ENCODE data around the gene CEBPE.

The CEBPE gene

DNA sequence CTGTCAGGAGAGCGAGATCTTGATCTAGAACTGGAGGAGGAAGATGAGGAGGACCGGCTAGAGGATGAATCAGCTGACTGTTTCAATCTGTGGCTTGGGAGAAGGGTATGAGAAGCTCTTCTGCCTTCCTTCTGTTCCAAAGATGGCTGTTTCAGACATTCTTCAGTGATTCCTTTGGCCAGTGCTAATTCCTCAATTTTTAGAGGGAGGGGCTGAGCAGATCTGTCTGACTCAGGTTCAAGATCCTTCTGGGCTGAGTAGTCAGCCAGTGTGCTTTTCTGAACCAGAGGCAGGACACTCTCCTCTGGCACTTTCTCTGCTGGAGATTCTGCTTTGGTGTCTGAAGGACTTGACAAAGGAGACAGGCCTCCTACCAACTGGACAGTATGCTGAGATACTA lies 39.3 kb downstream of the CEBPE start:
- no peak for TF ChIP-seq PPARA (CRISPR knock-in tag; IDR thresholded peaks at IDR 0.05; ENCODE audit: borderline replicate concordance)
- no peak for TF ChIP-seq SNAI2 (CRISPR knock-in tag; IDR thresholded peaks at IDR 0.05)
- TF ChIP-seq, protein P1, sequence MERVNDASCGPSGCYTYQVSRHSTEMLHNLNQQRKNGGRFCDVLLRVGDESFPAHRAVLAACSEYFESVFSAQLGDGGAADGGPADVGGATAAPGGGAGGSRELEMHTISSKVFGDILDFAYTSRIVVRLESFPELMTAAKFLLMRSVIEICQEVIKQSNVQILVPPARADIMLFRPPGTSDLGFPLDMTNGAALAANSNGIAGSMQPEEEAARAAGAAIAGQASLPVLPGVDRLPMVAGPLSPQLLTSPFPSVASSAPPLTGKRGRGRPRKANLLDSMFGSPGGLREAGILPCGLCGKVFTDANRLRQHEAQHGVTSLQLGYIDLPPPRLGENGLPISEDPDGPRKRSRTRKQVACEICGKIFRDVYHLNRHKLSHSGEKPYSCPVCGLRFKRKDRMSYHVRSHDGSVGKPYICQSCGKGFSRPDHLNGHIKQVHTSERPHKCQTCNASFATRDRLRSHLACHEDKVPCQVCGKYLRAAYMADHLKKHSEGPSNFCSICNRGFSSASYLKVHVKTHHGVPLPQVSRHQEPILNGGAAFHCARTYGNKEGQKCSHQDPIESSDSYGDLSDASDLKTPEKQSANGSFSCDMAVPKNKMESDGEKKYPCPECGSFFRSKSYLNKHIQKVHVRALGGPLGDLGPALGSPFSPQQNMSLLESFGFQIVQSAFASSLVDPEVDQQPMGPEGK (CRISPR knock-in tag; IDR thresholded peaks at IDR 0.05; ENCODE audit: borderline replicate concordance) = no peak
- no peak for TF ChIP-seq GLIS3 (CRISPR knock-in tag; IDR thresholded peaks at IDR 0.05)
- no peak for TF ChIP-seq TOX (CRISPR knock-in tag; IDR thresholded peaks at IDR 0.05; ENCODE audit: borderline replicate concordance)
- TF ChIP-seq, protein P2, sequence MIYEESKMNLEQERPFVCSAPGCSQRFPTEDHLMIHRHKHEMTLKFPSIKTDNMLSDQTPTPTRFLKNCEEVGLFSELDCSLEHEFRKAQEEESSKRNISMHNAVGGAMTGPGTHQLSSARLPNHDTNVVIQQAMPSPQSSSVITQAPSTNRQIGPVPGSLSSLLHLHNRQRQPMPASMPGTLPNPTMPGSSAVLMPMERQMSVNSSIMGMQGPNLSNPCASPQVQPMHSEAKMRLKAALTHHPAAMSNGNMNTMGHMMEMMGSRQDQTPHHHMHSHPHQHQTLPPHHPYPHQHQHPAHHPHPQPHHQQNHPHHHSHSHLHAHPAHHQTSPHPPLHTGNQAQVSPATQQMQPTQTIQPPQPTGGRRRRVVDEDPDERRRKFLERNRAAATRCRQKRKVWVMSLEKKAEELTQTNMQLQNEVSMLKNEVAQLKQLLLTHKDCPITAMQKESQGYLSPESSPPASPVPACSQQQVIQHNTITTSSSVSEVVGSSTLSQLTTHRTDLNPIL (CRISPR knock-in tag; IDR thresholded peaks at IDR 0.05; ENCODE audit: low read depth) = no peak
- ATAC-seq = no peak; the same call in 2 of the 3 replicates

DNA sequence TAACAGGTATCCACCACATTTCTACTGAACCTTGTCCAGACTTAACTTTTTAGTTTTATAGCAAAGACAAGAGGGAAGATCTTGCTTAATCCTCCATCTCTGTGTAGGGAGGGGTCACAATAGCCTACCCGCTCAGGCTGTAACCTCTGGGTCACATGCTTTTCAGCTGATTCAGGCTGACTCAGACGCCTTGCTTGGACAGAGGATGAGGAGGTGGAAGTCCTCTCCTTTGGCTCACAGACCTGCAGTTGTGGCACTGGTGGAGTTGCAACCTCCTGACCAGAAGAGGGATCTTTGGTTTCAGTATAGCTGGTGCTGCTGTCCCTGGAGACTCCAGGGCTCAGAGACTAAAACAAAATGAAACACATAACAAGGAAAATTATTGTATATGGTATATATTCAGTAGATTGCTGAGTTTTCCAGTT lies 40.4 kb downstream of the CEBPE start:
- TF ChIP-seq GLIS3 (CRISPR knock-in tag; IDR thresholded peaks at IDR 0.05) = no peak
- TF ChIP-seq ESRRG (CRISPR knock-in tag; IDR thresholded peaks at IDR 0.05) = no peak
- TF ChIP-seq OSR1 (CRISPR knock-in tag; IDR thresholded peaks at IDR 0.05) = no peak
- TF ChIP-seq, protein P1 (CRISPR knock-in tag; IDR thresholded peaks at IDR 0.05; ENCODE audit: borderline replicate concordance) = no peak
- TF ChIP-seq PPARA (CRISPR knock-in tag; IDR thresholded peaks at IDR 0.05; ENCODE audit: borderline replicate concordance) = no peak
- no peak for TF ChIP-seq TCF4 (CRISPR knock-in tag; IDR thresholded peaks at IDR 0.05; ENCODE audit: borderline replicate concordance)
- no peak for TF ChIP-seq CSDC2 (CRISPR knock-in tag; IDR thresholded peaks at IDR 0.05)
- no peak for TF ChIP-seq ZC3H10 (CRISPR knock-in tag; IDR thresholded peaks at IDR 0.05)
- TF ChIP-seq, protein P3, sequence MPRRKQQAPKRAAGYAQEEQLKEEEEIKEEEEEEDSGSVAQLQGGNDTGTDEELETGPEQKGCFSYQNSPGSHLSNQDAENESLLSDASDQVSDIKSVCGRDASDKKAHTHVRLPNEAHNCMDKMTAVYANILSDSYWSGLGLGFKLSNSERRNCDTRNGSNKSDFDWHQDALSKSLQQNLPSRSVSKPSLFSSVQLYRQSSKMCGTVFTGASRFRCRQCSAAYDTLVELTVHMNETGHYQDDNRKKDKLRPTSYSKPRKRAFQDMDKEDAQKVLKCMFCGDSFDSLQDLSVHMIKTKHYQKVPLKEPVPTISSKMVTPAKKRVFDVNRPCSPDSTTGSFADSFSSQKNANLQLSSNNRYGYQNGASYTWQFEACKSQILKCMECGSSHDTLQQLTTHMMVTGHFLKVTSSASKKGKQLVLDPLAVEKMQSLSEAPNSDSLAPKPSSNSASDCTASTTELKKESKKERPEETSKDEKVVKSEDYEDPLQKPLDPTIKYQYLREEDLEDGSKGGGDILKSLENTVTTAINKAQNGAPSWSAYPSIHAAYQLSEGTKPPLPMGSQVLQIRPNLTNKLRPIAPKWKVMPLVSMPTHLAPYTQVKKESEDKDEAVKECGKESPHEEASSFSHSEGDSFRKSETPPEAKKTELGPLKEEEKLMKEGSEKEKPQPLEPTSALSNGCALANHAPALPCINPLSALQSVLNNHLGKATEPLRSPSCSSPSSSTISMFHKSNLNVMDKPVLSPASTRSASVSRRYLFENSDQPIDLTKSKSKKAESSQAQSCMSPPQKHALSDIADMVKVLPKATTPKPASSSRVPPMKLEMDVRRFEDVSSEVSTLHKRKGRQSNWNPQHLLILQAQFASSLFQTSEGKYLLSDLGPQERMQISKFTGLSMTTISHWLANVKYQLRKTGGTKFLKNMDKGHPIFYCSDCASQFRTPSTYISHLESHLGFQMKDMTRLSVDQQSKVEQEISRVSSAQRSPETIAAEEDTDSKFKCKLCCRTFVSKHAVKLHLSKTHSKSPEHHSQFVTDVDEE (CRISPR knock-in tag; IDR thresholded peaks at IDR 0.05) = no peak
- TF ChIP-seq ZFP30 (CRISPR knock-in tag; IDR thresholded peaks at IDR 0.05) = no peak
- no peak for TF ChIP-seq ZNF70 (CRISPR knock-in tag; IDR thresholded peaks at IDR 0.05)
- TF ChIP-seq, protein P4, sequence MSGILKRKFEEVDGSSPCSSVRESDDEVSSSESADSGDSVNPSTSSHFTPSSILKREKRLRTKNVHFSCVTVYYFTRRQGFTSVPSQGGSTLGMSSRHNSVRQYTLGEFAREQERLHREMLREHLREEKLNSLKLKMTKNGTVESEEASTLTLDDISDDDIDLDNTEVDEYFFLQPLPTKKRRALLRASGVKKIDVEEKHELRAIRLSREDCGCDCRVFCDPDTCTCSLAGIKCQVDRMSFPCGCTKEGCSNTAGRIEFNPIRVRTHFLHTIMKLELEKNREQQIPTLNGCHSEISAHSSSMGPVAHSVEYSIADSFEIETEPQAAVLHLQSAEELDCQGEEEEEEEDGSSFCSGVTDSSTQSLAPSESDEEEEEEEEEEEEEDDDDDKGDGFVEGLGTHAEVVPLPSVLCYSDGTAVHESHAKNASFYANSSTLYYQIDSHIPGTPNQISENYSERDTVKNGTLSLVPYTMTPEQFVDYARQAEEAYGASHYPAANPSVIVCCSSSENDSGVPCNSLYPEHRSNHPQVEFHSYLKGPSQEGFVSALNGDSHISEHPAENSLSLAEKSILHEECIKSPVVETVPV (CRISPR knock-in tag; IDR thresholded peaks at IDR 0.05) = no peak
- peak; percentile 88 for ATAC-seq

DNA sequence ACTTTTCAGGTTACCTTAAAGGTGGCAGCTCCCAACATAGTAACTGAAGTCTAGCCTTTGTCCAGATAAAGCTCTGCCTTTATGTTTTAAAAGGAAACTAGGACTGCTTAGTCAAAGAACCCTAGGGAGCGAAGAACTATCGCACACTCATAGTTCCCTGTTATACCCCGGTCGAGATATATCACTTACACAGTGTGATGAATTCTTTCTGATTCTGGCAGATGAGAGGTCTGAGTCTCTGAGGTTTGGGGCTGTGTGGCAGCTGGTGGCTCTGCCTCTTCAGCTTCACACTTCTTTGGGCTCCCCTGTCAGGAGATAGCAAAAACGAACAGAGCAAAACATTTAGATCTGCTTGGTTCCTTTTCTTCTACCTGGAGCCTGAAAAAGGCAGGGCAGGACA lies 41.1 kb downstream of the CEBPE start:
- no peak for ATAC-seq
- no peak for TF ChIP-seq ESRRG (CRISPR knock-in tag; IDR thresholded peaks at IDR 0.05)
- TF ChIP-seq BACH2 (CRISPR knock-in tag; IDR thresholded peaks at IDR 0.05; ENCODE audit: borderline replicate concordance) = no peak
- TF ChIP-seq TOX (CRISPR knock-in tag; IDR thresholded peaks at IDR 0.05; ENCODE audit: borderline replicate concordance) = no peak
- TF ChIP-seq, protein P2 (CRISPR knock-in tag; IDR thresholded peaks at IDR 0.05; ENCODE audit: low read depth) = no peak
- no peak for TF ChIP-seq ISL1 (CRISPR knock-in tag; IDR thresholded peaks at IDR 0.05)
- no peak for TF ChIP-seq ZNF565 (CRISPR knock-in tag; conservative IDR thresholded peaks at IDR 0.05; ENCODE audit: low read depth)
- TF ChIP-seq ZC3H10 (CRISPR knock-in tag; IDR thresholded peaks at IDR 0.05) = no peak
- no peak for TF ChIP-seq ZNF70 (CRISPR knock-in tag; IDR thresholded peaks at IDR 0.05)
- TF ChIP-seq, protein P3 (CRISPR knock-in tag; IDR thresholded peaks at IDR 0.05) = no peak
